Endothelial cell of umbilical vein (primary cell): ENCODE results near the gene BRK1. TPM values are rescaled to one million over a fixed set of nuclear protein-coding genes. Genes with fewer than 3 reads are reported as not detected.

Source experiments
- BruUV-seq: library from RNA; stranded (reverse); fragments of 400-500 nt; replicated peaks from 2 replicates; lab custom pipeline; 2021; lab: Mats Ljungman, UMichigan
- CTCF ChIA-PET: fragments of 300-600, 350-600 bp; sonication (Branson Sonifier 250); formaldehyde crosslinking; loops from one replicate; lab custom pipeline; 2021; ENCODE audit warnings: antibody characterized with exemption, inconsistent platforms; lab: Charles Lee
- POLR2A ChIA-PET: fragments of 300-600, 350-600 bp; sonication (Branson Sonifier 250); formaldehyde crosslinking; loops from one replicate; lab custom pipeline; 2021; ENCODE audit warnings: antibody characterized with exemption, inconsistent platforms; lab: Charles Lee
- DNase-seq: peaks from one replicate; pipeline ENCODE4 v3.0.0-alpha.2; 2011; ENCODE audit warnings: low read depth, low spot score
- FAIRE-seq: peaks from 2 replicates; lab custom pipeline; 2011; peaks lifted over from hg19 to GRCh38; lab: Jason Lieb, UNC
- H2AFZ ChIP-seq: 2 replicates; pipeline ENCODE4 v1.6.0; 2012; ENCODE audit warnings: low read depth, low read length, control low read depth, inconsistent platforms
- H3K27ac ChIP-seq: 2 replicates; pipeline ENCODE4 v1.5.1; 2011; ENCODE audit warnings: low read depth, mild to moderate bottlenecking, control low read depth, low read length, moderate library complexity; ENCODE audit not compliant: insufficient read depth
- H3K27me3 ChIP-seq, 2 experiments: 2 replicates each; pipeline versions ENCODE4 v1.6.0 to v1.6.1; 2011; ENCODE audit warnings: low read length in 2 of 2, mixed read lengths in 1 of 2; ENCODE audit not compliant: control insufficient read depth in 2 of 2, insufficient read depth in 2 of 2
- H3K36me3 ChIP-seq, 2 experiments: 2 replicates in 1 of 2; 3 replicates in 1 of 2; pipeline ENCODE4 v1.5.1; 2011; ENCODE audit warnings: low read length in 2 of 2, mild to moderate bottlenecking in 1 of 2, moderate library complexity in 1 of 2; ENCODE audit not compliant: control insufficient read depth in 2 of 2, insufficient read depth in 2 of 2; ENCODE audit errors: extremely low read depth in 1 of 2
- H3K4me1 ChIP-seq: 3 replicates; pipeline ENCODE4 v1.5.1; 2011; ENCODE audit warnings: mild to moderate bottlenecking, low read length; ENCODE audit not compliant: control insufficient read depth, insufficient read depth; ENCODE audit errors: extremely low read depth
- H3K4me2 ChIP-seq: 2 replicates; pipeline ENCODE4 v1.6.1; 2011; ENCODE audit warnings: low read length, control low read depth, mixed read lengths; ENCODE audit not compliant: insufficient read depth
- H3K4me3 ChIP-seq, 3 experiments: fragments of 200-600 bp in 1 of 3; sonication (generic), shearing (Covaris generic) in 1 of 3; replicated peaks in 1 of 3; 2 replicates each; pipeline ENCODE4 v1.5.1; 2011 to 2016; ENCODE audit warnings: control low read depth in 3 of 3, low read length in 3 of 3, mild to moderate bottlenecking in 2 of 3, inconsistent platforms in 1 of 3, low read depth in 1 of 3, moderate library complexity in 1 of 3; ENCODE audit not compliant: insufficient read depth in 1 of 3
- H3K79me2 ChIP-seq: 2 replicates; pipeline ENCODE4 v1.6.0; 2012; ENCODE audit warnings: low read length, inconsistent platforms; ENCODE audit not compliant: control insufficient read depth, insufficient read depth
- H3K9ac ChIP-seq: replicated peaks from 2 replicates; pipeline ENCODE3; 2011; ENCODE audit warnings: low read length, control low read depth; ENCODE audit not compliant: insufficient read depth; ENCODE audit errors: extremely low read depth
- H3K9me1 ChIP-seq: replicated peaks from 3 replicates; pipeline ENCODE4 v1.6.0; 2011; ENCODE audit warnings: mild to moderate bottlenecking, low read length; ENCODE audit not compliant: control insufficient read depth, insufficient read depth; ENCODE audit errors: extremely low read depth
- H3K9me3 ChIP-seq: replicated peaks from 2 replicates; pipeline ENCODE4 v1.5.1; 2012; ENCODE audit warnings: low read length, inconsistent platforms; ENCODE audit not compliant: control insufficient read depth, insufficient read depth
- H4K20me1 ChIP-seq: replicated peaks from 2 replicates; pipeline ENCODE3; 2011; ENCODE audit warnings: mild to moderate bottlenecking, low read length; ENCODE audit not compliant: control insufficient read depth, insufficient read depth; ENCODE audit errors: extremely low read depth
- EZH2 ChIP-seq: IDR thresholded peaks from 2 replicates; pipeline ENCODE4 v1.6.1; 2012; ENCODE audit warnings: borderline replicate concordance, low read depth, mild to moderate bottlenecking, moderate library complexity, low read length, inconsistent platforms; ENCODE audit not compliant: severe bottlenecking
- FOS ChIP-seq: IDR thresholded peaks from 2 replicates; pipeline ENCODE4 v1.6.1; 2011; ENCODE audit warnings: mild to moderate bottlenecking, low read length, moderate library complexity, borderline replicate concordance; ENCODE audit not compliant: insufficient read depth
- POLR2A ChIP-seq: IDR thresholded peaks from 2 replicates; pipeline ENCODE4 v1.6.1; 2012; ENCODE audit warnings: low read depth, mild to moderate bottlenecking, control low read depth, low read length
- POLR2AphosphoS5 ChIP-seq: IDR thresholded peaks from 2 replicates; pipeline ENCODE4 v1.6.1; 2012; ENCODE audit warnings: low read depth, mild to moderate bottlenecking, control low read depth, low read length, moderate library complexity; ENCODE audit not compliant: insufficient read depth
- dilution Hi-C: fragments of 300-500 bp; cut with MboI; formaldehyde crosslinking; loops from one replicate; pipeline ENCODE4 v1.15.0; 2019; ENCODE audit warnings: low sequenced_read_pairs; ENCODE audit not compliant: extremely low pct_ligation_motif_present
- intact Hi-C: fragments of 100-400 bp; cut with micrococcal nuclease; formaldehyde crosslinking; loops from one replicate; pipeline ENCODE4 v1.10.0; 2022
- polyA plus RNA-seq, 4 experiments: library from polyadenylated mRNA; depleted of rRNA in 3 of 4; stranded (reverse) in 3 of 4; unstranded in 1 of 4; fragments of >200 nt; gene quantifications; 2 replicates each; pipeline versions ENCODE4 v1.2.1 to v1.2.3, GENCODE V29; 2011 to 2012; ENCODE audit warnings: missing spikeins in 1 of 4
- total RNA-seq: library from RNA; stranded (reverse); gene quantifications from 2 replicates; pipeline ENCODE4 v1.2.3, GENCODE V29; 2021
- TF ChIP-seq, protein P1 (sequence below), 2 donors: IDR thresholded peaks; 1 replicate in 1 of 2; 2 replicates in 1 of 2; pipeline ENCODE4 v1.5.1; 2011; ENCODE audit warnings: low read length in 2 of 2, mild to moderate bottlenecking in 2 of 2, moderate library complexity in 2 of 2, control low read depth in 1 of 2, inconsistent platforms in 1 of 2, low read depth in 1 of 2; ENCODE audit not compliant: insufficient read depth in 1 of 2; ENCODE audit errors: extremely low read depth in 1 of 2

The BRK1 gene
- total and polyA plus RNA-seq, 2 donors (not counting 3 experiments of a cell fraction or from before 2014, with no cell fraction given), result 123 to 144 TPM

DNA sequence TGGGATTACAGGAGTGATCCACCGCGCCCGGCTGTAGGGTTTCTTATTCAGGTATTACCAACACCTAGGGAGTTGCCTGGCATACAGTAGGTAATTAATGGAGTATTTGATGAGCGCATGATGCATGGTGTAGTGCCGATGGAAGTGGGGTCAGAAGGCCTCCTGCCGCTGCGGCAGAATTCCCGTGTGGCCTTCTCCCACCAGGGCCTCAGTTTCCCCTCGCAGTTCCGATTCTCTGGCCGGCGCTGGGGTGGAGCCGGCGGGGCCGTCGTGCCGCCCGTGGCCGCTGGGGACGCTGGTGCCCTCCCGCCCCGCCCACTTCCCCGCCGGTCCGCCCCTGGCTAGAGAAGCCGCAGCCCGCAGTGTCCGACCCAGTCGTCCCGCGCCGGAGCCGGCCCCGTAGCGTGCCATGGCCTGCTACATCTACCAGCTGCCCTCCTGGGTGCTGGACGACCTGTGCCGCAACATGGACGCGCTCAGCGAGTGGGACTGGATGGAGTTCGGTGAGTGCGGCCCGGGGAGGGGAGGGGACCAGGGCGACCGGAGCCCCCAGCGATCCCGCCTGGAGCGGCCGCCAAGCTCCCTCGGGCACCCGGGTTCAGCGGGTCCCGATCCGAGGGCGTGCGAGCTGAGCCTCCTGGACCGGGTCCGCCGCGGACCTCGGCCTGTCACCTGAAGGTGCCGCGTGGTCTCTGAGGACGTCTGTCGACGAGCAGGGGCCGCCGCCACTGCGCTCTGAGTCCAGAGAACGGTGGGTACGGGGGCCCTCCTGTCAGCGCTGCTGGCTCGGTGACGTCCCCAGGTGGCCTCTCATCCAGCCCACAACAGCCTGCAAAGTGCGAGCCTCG, 49.3 kb downstream of the BRK1 start, which contains the start of gene IRAK2:
TSS of gene IRAK2 (plus strand) at position 374 of the 848 bp plus-strand sequence. CDS start at position 410, 36 bp downstream.
- Histone ChIP-seq H3K9ac (peak within 1 kb of the TSS; percentile 85), H3K79me2 (no peaks in the 10 kb centered on the region), H3K27ac (peak within 1 kb of the TSS; percentile 42), H4K20me1 (no peaks in the 10 kb centered on the region), H3K9me3 (no peaks in the 10 kb centered on the region), H3K36me3 (no peaks in the 10 kb centered on the region), H3K4me2 (peak within 1 kb of the TSS; percentile 62), H3K4me3 (peak within 1 kb of the TSS; percentile 63 to 79 (median 78)), H3K4me1 (peaks cover 2% of the 10 kb centered on the region), H2AFZ (peak within 1 kb of the TSS; percentile 96), H3K27me3 (no peaks in the 10 kb centered on the region), H3K9me1 (no peaks in the 10 kb centered on the region)
- DNase-seq (peak; percentile 66), FAIRE-seq (peak; percentile 72)
- ChIA-PET CTCF (interaction anchor here (0.7 to 2.2 kb wide), 9 partner anchors 9 to 50 kb away, joined by 3 to 11 read pairs (median 4); no protein-coding TSS in a partner anchor), POLR2A (interaction anchor here (0.7 to 1.0 kb wide), 2 partner anchors 21 to 83 kb away, joined by 3 read pairs; partner anchors contain the start of gene TATDN2)
- dilution Hi-C loops, result no loop called here
- intact Hi-C loops, result loop anchor here (1.0 to 2.0 kb wide), 4 partner anchors 25 to 61 kb away; no protein-coding TSS in a partner anchor
- no TSS peak for BruUV-seq
- no peak for TF ChIP-seq FOS
- TF ChIP-seq, protein P1, sequence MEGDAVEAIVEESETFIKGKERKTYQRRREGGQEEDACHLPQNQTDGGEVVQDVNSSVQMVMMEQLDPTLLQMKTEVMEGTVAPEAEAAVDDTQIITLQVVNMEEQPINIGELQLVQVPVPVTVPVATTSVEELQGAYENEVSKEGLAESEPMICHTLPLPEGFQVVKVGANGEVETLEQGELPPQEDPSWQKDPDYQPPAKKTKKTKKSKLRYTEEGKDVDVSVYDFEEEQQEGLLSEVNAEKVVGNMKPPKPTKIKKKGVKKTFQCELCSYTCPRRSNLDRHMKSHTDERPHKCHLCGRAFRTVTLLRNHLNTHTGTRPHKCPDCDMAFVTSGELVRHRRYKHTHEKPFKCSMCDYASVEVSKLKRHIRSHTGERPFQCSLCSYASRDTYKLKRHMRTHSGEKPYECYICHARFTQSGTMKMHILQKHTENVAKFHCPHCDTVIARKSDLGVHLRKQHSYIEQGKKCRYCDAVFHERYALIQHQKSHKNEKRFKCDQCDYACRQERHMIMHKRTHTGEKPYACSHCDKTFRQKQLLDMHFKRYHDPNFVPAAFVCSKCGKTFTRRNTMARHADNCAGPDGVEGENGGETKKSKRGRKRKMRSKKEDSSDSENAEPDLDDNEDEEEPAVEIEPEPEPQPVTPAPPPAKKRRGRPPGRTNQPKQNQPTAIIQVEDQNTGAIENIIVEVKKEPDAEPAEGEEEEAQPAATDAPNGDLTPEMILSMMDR (IDR thresholded peaks at IDR 0.05; ENCODE audit: extremely low read depth in 1 of 2, insufficient read depth in 1 of 2, low read depth in 1 of 2, low read length in 2 of 2), result peak; percentile 40 to 79
- no peak for TF ChIP-seq EZH2
- peak; percentile 75 for TF ChIP-seq POLR2A
- peak; percentile 60 for TF ChIP-seq POLR2AphosphoS5
